DMS79 treated with DMSO at 0.1 percent for 48 hours (cell line): ENCODE measurements around the gene SURF6.
"Not testable (repeated sequence)": the region's sequence is repeated elsewhere in the genome, so short reads cannot be mapped to it uniquely, and the experiment has no call there.

Source experiments
- DNase-seq: peaks from one replicate; lab custom pipeline; 2025; lab: John Stamatoyannopoulos, UW

SURF6 gene

GRCh38 chr9:133323991-133324703, 11.8 kb downstream of the SURF6 start:
- DNase-seq, result no peak

DNA sequence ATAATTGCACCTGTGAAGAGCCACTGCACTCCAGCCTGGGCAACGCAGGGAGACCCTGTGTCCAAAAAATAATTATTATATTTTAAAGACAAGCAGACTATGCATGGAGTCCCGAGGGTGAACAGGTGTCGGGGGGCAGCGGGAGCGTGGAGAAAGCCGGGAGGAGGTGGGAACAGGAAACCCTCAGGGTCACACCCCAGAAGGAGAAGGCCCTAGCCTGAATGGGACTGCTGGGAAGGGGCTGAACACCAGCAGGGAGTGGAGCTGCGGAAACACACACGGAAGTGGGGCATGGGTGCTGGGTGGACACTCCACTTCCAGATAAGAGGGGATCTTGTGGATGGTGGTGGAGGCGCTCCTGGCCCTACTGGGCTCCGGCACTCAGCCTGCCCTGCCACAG, 12.8 kb downstream of the SURF6 start:
- no peak for DNase-seq

GRCh38 chr9:133322701-133323100, 13.3 kb downstream of the SURF6 start:
- DNase-seq, result no peak

GRCh38 chr9:133321411-133321935, 14.5 kb downstream of the SURF6 start:
- DNase-seq, result no peak

DNA sequence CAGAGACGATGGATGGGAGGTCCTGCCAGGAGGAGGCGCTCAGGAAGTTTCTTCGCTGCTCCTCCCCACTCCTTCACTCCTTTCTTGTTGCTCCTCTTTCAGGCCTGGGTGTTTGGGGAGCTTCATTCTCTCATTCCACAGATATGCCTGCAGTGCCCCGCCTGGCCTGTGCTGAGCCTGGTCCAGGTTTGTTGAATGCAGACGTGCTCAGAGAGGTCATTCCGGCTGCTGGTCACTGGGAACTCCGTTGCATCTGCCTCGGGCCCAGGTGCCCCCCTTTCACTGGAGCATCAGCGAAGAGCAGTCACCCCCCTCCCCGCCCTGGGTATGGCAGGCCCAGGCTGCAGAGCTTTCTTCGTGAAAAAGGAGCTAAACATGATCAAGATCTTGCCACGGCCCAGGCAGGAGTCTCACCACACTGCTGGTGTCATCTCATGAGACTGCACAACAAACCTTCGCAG, 15.5 kb downstream of the SURF6 start:
- no peak for DNase-seq

- not testable (repeated sequence) for DNase-seq
Observed at GRCh38 chr9:133317551-133317950, 18.4 kb downstream of the SURF6 start.

- DNase-seq, result no peak
Observed at GRCh38 chr9:133315997-133316396, 20.0 kb downstream of the SURF6 start.

GRCh38 chr9:133309608-133310007, 26.4 kb downstream of the SURF6 start:
- DNase-seq, result no peak

GRCh38 chr9:133307301-133307700, 28.7 kb downstream of the SURF6 start:
- DNase-seq, result no peak

DNA sequence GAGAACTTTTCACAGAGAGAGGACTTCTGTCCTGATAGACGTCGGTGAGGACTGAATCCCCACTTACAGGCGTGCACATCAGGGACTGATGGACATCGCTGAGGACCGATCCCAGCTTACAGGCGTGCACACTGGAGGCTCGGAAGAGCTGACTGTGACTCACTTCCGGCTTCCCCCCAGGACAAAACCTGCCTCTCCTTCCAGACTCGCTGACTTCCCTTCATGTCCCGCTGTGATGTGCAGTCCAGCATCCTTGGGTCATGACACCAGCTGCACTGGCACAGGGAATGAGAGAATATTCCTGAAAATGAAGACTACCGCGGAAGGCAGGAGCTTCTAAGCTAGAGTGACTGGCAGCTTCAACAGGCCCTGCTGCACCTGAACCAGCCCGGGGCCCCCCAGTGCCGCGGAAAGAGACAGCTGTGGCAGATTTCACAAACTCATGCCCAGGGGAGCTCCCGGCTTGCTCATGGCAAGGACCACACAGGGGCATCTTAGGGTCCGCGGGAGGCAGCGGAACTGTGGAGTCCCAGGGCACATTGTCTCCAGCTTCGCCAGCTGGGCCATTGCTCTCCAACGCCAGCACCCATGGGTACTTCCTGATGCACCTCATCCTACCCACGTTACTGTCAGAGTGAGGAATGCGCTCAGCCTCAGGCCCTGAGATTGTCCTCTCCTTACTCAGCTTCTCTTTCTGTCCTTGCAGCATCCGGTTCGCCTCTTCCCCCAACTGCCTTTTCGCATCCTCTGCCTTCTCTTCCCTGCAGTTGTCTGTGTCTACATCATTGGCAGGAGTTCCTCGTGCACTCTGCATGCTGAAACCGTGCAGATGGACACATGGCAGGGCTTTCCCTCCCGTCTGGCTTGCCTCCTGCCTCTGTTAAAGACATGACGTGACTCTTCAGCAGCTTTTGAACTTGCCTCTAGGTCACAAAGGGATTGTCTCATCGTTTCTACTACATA, 29.5 kb downstream of the SURF6 start:
- no peak for DNase-seq

DNA sequence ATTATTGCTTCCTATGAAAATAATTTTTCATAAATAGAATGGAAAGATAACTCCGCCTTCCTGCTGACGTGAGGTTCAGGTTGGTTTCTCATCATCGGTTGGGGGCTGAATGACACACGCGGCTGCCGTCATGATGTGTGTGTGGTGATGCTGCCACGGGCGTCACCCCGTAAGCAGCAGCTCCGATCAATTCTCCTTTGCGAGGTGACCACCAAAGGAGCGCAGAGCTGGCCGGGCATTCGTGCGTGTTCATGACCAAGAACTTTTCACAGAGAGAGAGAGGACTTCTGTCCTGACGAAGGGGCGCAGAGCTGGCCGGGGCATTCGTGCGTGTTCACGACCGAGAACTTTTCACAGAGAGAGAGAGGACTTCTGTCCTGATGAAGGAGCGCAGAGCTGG, 30.3 kb downstream of the SURF6 start:
- DNase-seq, result no peak

GRCh38 chr9:133304477-133305377, 31.3 kb downstream of the SURF6 start:
- DNase-seq, result no peak

GRCh38 chr9:133304158-133304470, 31.9 kb downstream of the SURF6 start:
- DNase-seq, result no peak

- no peak for DNase-seq
Observed at GRCh38 chr9:133303266-133304157, 32.5 kb downstream of the SURF6 start.

DNA sequence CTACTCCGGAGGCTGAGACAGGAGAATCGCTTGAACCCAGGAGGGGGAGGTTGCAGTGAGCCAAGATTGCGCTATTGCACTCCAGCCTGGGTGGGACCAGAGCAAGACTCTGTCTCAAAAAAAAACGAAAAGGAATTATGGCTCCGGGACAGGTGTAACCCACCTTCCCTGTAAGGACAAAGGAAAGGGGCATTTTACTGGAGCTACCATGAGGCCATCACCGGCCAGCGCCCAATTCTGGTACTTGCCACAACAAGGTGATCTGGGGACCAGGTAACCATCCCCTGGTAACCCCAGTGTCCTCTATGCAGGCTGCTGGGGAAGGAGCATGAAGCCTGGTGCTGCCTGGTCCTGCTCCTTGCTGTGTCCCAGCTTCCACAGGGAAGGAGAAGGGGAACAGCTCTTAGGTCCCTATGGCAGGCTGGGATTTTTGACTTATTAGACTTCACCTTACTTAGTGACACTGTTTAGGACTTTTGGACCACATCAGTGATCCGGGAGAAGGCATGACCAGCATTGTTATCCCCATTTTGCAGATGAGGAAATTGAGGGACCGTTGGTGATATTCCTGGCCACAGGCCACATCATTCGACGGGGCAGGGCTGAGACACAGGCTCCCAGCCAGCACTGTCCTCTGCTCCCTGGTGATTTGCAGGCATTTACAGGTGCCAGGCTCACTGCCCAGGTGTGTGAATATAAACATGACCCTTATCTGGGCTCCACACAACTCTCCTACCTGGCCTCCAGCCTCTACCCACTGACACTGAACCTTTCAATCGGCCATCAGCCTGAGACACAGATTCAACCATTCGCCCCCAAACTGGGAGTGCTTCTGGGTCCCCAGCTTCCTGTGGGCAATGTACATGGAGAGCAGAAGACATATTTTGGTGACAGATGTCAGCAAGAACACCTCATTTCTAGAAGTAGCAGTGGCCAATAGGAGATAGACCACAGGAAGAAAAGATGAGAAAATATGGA, 34.4 kb downstream of the SURF6 start:
- no peak for DNase-seq

DNA sequence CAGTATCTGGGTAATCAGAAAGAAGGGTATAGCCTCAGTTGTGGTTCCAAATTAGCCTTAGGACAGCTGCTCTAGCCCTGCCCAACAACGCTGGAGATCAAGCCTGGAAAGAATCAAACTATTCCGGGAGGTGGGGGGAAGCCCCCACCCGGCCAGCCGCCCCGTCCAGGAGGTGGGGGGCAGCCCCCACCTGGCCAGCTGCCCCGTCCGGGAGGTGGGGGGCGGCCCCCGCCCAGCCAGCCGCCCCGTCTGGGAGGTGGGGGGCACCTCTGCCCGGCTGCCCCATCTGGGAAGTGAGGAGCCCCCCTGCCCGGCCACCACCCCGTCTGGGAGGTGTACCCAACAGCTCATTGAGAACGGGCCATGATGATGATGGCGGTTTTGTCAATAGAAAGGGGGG, 36.0 kb downstream of the SURF6 start:
- DNase-seq, result not testable (repeated sequence)

DNA sequence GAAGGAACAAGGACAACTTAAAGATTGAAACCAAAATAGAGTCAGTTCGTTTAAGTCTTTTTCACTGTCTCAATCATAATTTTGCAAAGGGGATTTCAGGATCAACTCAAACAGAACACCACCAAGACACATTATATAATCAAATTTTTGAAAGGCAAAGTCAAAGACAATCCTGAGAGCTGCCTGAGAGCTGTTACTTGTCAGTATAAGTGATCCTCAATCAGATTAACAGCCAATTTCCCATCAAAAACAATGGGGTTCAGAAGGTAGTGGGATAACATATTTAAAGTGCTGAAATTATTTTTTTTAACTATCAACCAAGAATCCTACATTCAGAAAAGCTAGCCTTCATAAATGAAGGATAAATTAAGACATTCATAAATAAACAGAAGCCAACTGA, 41.7 kb downstream of the SURF6 start:
- no peak for DNase-seq

DNA sequence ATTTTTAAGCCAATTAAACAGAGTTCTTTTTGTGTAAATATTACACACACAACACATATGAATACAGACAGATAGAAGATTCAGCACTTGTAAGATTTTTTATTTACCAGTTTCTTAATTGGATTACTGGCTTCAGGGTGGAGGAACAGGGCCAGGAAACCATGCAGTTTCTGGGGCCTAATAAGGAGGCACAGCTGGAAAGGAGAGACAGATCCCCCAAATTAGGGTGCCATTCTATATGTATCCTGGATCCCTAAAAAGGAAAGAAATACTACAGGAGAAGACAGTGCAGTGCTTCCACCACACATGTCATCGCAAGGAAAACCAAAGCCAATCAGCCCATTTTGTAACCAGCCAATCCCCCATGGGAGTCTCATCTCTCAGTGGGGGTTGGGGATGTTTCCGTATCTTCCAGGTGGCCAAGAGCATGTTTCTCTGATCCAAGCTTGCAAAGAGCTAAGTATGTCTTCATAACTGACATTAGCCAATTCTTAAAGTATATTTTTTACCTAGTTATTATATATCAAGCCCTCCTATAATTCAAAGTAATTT, 45.2 kb downstream of the SURF6 start:
- DNase-seq, result no peak

- DNase-seq, result no peak
Observed at GRCh38 chr9:133286523-133286922, 49.5 kb downstream of the SURF6 start.
